NCI-H510A treated with DMSO at 0.1 percent for 48 hours (cell line): ENCODE results near the gene OR52N5.

ENCODE experiments used
- DNase-seq: peaks from one replicate; lab custom pipeline; 2025; lab: John Stamatoyannopoulos, UW

OR52N5 gene

GRCh38 chr11:5783255-5783654, at the start of gene OR52N5:
Gene OR52N5, minus strand, starts transcription at chr11:5783355. Its CDS starts 4,721 bp downstream, at chr11:5778634.
- DNase-seq = no peak

DNA sequence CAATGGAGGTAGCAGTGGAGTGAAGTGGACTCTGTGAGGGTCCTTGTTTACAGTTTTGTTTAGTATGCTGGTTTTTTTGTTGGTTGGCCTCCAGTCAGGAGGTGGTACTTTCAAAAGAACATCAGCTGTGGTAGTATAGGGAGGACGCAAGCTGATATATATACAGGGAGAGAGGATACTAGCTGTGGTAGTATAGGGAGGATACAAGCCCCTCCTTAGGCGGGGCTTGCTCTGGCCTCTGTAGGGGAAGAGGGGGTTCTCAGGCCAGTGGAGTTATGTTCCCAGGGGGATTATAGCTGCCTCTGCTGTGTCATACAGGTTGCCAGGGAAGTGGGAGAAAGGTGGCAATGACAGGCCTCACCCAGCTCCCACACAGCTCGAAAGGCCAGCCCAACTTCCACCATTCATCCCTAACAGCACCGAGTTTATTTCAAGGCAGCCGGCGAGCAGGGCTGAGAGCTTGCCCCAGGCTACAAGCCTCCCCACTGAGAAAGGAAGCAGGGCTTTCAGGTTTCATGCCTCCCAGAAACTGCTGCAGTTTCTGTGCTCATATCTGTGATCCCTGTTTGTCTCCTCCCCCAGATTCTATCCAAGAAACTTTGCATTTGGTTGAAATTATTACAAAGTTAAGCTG, 48.2 kb upstream of the OR52N5 start:
- DNase-seq = no peak

DNA sequence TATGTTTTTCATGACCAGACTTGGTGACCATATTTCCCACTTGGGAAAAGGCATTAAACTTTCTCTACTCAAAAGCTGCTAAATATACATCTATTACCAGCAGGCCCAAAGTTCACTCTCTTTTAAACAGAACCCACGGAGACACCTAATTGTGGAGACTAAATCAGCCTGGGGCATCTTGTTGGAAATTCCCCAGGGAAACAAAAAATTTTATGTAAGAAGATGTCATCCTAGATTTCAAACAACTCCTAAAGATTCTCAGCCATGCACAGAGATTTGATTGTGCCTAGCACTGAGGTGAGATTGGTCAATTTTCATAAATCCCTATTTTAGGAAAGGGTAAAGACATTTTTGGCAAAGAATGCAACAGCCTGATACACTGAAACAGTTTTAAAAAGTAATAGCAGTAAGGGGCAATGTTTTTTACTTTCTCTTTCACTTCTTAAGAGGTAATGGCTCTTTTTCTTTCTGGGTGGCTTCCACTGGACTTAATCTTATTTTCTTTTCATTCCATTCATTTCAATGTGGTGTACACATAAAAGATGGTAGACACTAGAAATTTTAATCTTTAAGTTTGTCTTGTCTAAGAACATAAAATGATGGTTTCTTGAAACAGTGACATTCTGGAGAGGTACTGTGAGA, 35.2 kb upstream of the OR52N5 start:
- DNase-seq = no peak

DNA sequence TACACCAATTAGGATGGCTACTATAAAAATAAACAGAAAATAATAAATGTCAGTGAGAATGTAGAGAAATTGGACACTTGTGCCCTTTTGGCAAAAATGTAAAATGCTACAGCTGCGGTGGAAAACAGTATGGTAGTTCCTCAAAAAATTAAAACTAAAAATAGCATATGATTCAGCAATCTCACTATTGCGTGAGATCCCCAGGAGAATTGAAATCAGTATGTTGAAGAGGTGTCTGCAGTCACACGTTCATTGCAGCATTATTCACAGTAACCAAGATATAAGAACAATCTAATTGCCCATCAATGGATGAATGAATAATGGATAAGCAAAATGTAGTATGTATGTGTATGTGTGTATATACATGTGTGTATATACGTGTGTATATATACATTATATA, 32.4 kb upstream of the OR52N5 start:
- DNase-seq = no peak

GRCh38 chr11:5809905-5810795, 27.0 kb upstream of the OR52N5 start:
- DNase-seq = no peak

- DNase-seq = no peak
Measured at GRCh38 chr11:5809122-5809519, 26.0 kb upstream of the OR52N5 start.

DNA sequence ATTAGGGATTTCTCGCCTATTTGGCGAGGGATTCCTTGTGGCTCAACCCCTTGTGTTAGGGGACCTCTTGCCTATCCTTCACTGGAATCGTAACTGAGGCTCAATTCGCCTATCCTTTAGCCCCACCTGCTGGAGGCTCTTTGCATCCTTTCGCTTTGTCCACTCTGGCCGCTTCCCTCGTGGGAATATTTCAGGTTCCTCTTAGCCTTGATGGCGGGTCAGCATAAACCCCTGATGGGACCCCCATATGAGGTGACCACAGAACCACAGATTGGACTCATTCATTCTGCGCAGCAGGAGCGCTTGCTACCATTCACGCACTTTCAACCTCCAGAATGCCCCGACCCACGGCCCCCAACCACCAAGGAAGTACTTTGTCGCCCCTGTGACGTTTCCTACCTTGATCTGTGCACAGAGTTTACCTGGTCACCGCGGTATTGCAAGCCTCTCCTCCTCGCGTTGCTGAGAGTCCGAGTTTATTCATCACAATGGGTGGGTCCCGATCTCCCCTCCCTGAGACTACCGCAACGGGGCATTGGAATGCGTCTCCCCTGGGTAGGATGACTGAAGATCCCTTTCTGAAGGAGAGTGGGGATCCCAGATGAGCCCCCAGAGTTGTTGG, 25.5 kb upstream of the OR52N5 start, which contains the start of gene OR52N2:
OR52N2 (plus strand) TSS at position 425 of the 622 bp plus-strand sequence. CDS start 11,412 bp downstream, outside the sequence.
- DNase-seq = no peak

DNA sequence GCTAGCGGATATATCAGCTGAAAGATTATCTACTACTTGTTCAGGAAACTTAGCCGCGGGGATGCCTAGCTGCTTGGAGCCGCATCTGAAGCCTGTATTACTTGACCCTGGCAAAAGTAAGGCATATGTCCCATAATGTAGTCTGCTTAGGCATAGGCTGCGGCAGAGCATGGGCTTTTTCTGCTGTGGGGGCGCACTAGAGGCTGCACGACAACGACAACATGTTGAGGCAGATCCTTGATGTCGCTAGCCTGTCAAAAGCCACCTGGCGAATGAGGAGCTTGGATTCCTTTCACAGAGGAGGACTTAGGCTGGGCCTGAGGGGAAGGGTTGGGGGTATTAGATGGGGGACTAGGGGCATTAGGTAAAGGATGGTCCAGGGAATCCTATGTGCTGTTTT, 24.4 kb upstream of the OR52N5 start:
- no peak for DNase-seq

- no peak for DNase-seq
Measured at GRCh38 chr11:5803982-5804381, 20.8 kb upstream of the OR52N5 start.

- DNase-seq = no peak
Measured at GRCh38 chr11:5796541-5796940, 13.4 kb upstream of the OR52N5 start.

- DNase-seq = no peak
Measured at GRCh38 chr11:5791165-5791564, 8.0 kb upstream of the OR52N5 start, which contains the start of gene OR52N1. Gene OR52N1, minus strand, starts transcription at chr11:5791265. Its CDS starts 2,449 bp downstream, at chr11:5788816.

DNA sequence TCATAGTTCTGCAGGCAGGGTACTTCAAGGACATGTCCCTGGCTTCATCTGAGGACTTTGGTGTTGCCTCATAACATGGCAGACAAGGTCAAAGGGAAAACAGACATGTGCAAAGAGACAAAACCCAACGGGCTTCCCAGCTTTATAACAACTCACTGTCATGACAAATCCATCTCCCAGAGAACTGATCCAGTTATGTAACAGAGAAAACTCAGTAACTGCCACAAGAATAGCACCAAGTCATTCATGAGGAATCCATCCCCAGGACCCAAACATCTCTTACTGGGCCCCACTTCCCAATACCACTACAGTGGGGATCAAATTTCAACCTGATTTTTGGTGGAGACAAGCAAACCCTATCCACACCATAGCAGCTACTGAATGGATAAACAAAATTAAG, 16.1 kb downstream of the OR52N5 start:
- DNase-seq = no peak

DNA sequence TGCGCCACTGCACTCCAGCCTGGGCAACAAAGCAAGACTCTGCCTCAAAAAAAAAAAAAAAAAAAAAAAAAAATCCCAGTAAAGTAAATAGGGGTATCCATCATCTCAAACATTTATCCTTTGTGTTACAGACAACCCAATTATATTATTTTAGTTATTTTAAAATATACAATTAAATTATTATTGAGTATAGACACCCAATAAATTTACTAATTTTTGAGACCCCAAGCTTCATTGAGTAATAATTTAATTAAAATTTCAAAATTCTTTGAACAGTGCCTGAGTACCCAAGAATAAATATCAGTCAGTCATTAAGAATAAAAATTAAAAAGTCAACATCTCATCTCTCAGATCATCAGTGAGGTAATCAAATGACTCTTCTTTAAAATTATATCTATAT, 29.2 kb downstream of the OR52N5 start, which contains the start of gene OR52N4:
OR52N4 (plus strand) TSS at position 301 of the 400 bp plus-strand sequence. CDS start 498 bp downstream, outside the sequence.
- DNase-seq = no peak

DNA sequence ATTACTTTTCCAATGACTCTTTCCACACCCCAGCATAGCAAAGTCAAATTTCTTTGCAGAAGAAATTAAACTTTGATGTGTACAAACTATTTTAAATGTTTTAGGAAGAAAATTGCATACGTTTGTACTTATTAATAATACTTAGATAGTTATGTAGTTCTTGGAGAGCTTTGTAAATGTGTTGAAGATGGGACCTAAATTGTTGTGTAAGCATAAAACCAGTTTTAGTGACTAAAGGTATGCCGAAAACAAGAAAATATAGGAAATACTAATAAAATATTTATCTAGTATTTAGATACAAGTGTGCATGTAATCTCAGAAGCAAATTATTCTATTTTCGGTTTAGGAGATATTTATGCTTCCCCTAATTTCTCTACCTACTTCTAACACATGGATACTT, 33.3 kb downstream of the OR52N5 start:
- DNase-seq = no peak

GRCh38 chr11:5746614-5747013, 36.5 kb downstream of the OR52N5 start:
- DNase-seq = no peak

DNA sequence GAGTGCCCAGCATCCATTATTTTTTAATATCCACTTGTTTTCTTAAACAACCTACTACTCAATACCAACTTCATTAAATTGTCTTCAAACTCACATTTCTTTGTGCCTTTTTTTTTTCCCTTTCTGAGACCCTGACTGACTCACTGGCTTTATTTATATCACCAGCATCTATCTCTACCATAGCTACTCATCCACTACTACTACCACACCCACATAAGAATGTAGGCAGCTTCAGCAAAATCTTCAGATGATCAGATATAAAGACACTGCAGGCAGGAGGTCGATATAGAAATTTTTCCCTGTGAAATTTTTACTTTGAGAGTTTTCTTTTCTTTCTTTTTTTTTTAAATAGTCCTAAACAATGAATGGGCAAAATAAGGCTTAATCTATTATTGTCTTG, 44.7 kb downstream of the OR52N5 start:
- DNase-seq = no peak

- no peak for DNase-seq
Measured at GRCh38 chr11:5737670-5738392, 45.3 kb downstream of the OR52N5 start.

DNA sequence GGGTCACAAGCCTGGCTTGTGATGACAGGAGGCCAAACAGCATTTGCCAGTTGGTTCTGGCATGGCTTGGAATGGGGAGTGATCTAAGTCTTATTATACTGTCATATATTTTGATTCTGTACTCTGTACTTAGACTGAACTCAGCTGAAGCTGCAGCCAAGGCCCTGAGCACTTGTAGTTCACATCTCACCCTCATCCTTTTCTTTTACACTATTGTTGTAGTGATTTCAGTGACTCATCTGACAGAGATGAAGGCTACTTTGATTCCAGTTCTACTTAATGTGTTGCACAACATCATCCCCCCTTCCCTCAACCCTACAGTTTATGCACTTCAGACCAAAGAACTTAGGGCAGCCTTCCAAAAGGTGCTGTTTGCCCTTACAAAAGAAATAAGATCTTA, 46.1 kb downstream of the OR52N5 start:
- no peak for DNase-seq

GRCh38 chr11:5736396-5736795, 46.8 kb downstream of the OR52N5 start, which contains the start of gene OR56B1:
Gene OR56B1, plus strand, starts transcription at chr11:5736448. Its CDS starts 69 bp downstream, at chr11:5736517.
- DNase-seq = no peak

DNA sequence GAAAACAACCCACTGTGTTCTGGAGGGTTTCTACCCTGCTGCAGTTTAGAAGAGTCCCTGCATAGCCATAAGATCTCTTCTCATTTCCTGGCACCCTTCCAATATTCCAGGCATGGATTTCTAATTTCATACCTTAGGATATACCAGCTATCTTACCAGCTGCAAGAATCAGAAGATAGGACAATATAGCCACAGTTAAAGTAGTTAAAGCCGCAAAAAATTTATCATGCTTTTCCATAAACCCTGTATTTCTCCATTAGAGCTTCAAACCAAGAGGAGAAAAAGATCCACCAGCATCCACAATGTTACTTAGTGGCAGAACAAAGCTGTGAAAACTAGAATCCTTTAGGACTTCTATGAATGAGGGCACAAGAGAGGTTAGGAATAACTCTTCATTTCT, 55.5 kb downstream of the OR52N5 start:
- no peak for DNase-seq

DNA sequence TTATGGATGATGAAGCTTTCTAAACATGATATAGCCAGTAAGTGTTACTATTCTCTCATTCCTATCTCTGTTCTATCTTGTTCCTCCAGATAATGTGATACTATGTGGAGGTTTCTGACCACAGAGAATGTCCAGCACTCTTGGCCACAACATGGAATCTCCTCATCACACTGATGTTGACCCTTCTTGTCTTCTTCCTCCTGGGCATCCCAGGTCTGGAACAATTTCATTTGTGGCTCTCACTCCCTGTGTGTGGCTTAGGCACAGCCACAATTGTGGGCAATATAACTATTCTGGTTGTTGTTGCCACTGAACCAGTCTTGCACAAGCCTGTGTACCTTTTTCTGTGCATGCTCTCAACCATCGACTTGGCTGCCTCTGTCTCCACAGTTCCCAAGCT, 56.8 kb downstream of the OR52N5 start:
- no peak for DNase-seq
